Pancreas (tissue), 10 donors: ENCODE data around the gene HOXA3. TPM values are rescaled to one million over a fixed set of nuclear protein-coding genes. Genes with fewer than 3 reads are reported as not detected.

Experiments
- ATAC-seq, 4 donors: fragments of 200-7000 bp; cut with Tn5 transposase; one replicate each; pipeline versions ENCODE4 v1.8.0 to v1.9.1; 2020; ENCODE audit warnings: mild to moderate bottlenecking in 4 of 4, moderate library complexity in 4 of 4
- DNase-seq, 6 donors: peaks; one replicate each; pipeline ENCODE4 v3.0.0-alpha.2; 2020
- FAIRE-seq: peaks from 2 replicates; lab custom pipeline; 2012; peaks lifted over from hg19 to GRCh38; lab: Jason Lieb, UNC
- H3K27ac ChIP-seq, 4 donors: fragments of 200-600 bp; sonication (generic); 1 replicate in 3 of 4; 2 replicates in 1 of 4; pipeline versions ENCODE4 v1.5.0 to v1.8.0; 2020
- H3K27me3 ChIP-seq, 4 donors: fragments of 200-600 bp; one replicate each; pipeline ENCODE4 v1.8.0; 2021
- H3K36me3 ChIP-seq, 3 donors: fragments of 200-600 bp; sonication (generic) in 1 of 3; one replicate each; pipeline versions ENCODE4 v1.5.0 to v1.8.0; 2020 to 2021
- H3K4me1 ChIP-seq, 3 donors: fragments of 200-600 bp; one replicate each; pipeline ENCODE4 v1.8.0; 2021
- H3K4me3 ChIP-seq, 4 donors: fragments of 200-600 bp; sonication (generic) in 2 of 4; one replicate each; pipeline versions ENCODE4 v1.5.0 to v1.8.0; 2020 to 2021
- H3K9me3 ChIP-seq, 4 donors: fragments of 200-600 bp; one replicate each; pipeline ENCODE4 v1.8.0; 2021
- WGBS, 2 donors: extraction: QIAGEN DNeasy Blood & Tissue Kit; methylation state at CpG; one replicate each; pipeline ENCODE4 v1.1.7; 2013; 5-methylcytosine and 5-hydroxymethylcytosine counted together
- intact Hi-C, 3 donors: fragments of 100-400 bp; cut with DNase I; formaldehyde crosslinking; loops; one replicate each; pipeline versions ENCODE4 v1.11.1 to v1.14.2; 2022
- polyA plus RNA-seq, 2 donors: library from polyadenylated mRNA; stranded (reverse); fragments of 200-250 nt; gene quantifications; one replicate each; pipeline ENCODE4 v1.2.3, GENCODE V29; 2013
- total RNA-seq, 6 donors: library from RNA; stranded (reverse); fragmentation: NEBNext Ultra II Directional in 4 of 6; extraction: Animal tissue kit (Norgen Biotek cat#: 25700) in 4 of 6; gene quantifications; one replicate each; pipeline versions ENCODE4 v1.2.1 to v1.2.4, GENCODE V29; 2021 to 2023
- TF ChIP-seq, protein P1 (sequence below), 4 donors: fragments of 200-600 bp; sonication (generic) in 3 of 4; IDR thresholded peaks; one replicate each; pipeline versions ENCODE4 v1.5.0 to v1.8.0; 2021; ENCODE audit warnings: antibody characterized with exemption in 4 of 4
- donor health status: healthy with polysubstance abuse.
- donor health status: DM: no; HTN: no; CAD: no; lungs with moderate emphysema.
- donor health status: DM: no; HTN: no; CAD: no.
- donor health status: control.
- donor health status: control.
- donor health status: Bipolar disorder and iron deficiency.
- donor health status: DM: yes; HTN: yes; CAD: no.
- donor health status: DM: no; HTN: no; CAD: no.
- donor health status: DM: no; HTN: no; CAD: no.
- donor health status: DM: yes; HTN: yes; CAD: no.

HOXA3 gene
- total and polyA plus RNA-seq, 8 donors = 0.13 to 1.9 (median 0.43) TPM; not detected in 1

DNA sequence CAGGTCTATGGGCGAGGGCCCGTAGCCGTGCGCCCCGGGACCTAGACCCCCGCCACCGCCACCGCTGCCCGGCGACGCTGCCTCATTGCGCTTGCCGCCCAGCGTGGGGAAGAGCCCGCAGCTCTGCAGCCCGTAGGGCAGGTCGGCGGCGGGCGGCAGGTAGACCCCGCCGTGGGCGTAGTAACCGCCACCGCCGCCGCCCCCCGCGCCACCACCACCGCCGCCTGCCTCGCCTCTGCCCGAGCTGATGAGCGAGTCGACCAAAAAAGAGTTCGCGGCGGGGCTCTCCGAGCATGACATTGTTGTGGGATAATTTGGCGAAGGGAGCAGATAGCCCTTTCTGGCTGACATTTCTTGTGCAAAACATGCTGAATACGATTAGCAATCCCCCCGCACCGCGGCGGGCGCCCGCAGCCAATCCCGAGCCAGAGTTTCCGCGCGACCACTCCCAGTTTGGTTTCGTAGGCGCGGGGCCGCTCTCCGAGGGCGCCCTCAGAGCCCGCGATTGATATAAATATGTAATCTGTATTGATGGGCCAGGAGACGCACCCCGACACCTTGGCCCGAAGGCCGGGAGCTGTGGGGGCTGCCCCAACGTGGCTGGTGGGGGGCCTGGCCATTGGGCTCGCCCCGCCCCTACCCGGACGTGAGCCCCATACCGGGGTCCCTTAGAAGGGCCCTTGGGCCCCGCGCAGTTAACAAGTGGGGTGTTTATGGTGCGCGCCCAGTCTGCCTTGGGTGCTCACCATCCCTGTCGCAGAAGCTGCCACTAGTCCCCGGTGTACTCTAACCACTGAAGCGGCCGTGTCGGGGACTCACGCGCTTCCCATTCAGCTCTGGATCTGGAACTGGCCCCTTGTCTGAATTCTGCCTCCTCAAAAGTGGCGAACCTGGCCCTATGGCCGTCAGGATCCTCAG, 21.8 kb upstream of the HOXA3 start, which contains the start of gene HOXA10:
HOXA10 (minus strand) TSS at position 365 of the 918 bp plus-strand sequence; CDS start at position 351, 14 bp downstream.
- FAIRE-seq (no peak), DNase-seq (peak in 3 of 6 donors; percentile 17 to 59 (median 50)), ATAC-seq (no peak)
- intact Hi-C loops = no loop called here
- Histone ChIP-seq H3K4me1 (peaks cover 0 to 7% (median 0%) of the 10 kb centered on the region in 3 donors), H3K36me3 (no peaks in the 10 kb centered on the region), H3K9me3 (no peaks in the 10 kb centered on the region), H3K27me3 (peaks cover 19 to 91% (median 35%) of the 10 kb centered on the region in 4 donors), H3K4me3 (peak within 1 kb of the TSS in 3 of 4 donors; percentile 24 to 48 (median 28)), H3K27ac (no peak within 1 kb of the TSS)
- TF ChIP-seq, protein P1, sequence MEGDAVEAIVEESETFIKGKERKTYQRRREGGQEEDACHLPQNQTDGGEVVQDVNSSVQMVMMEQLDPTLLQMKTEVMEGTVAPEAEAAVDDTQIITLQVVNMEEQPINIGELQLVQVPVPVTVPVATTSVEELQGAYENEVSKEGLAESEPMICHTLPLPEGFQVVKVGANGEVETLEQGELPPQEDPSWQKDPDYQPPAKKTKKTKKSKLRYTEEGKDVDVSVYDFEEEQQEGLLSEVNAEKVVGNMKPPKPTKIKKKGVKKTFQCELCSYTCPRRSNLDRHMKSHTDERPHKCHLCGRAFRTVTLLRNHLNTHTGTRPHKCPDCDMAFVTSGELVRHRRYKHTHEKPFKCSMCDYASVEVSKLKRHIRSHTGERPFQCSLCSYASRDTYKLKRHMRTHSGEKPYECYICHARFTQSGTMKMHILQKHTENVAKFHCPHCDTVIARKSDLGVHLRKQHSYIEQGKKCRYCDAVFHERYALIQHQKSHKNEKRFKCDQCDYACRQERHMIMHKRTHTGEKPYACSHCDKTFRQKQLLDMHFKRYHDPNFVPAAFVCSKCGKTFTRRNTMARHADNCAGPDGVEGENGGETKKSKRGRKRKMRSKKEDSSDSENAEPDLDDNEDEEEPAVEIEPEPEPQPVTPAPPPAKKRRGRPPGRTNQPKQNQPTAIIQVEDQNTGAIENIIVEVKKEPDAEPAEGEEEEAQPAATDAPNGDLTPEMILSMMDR (IDR thresholded peaks at IDR 0.05) = no peak
- WGBS, 2 donors = 6 to 10% methylated on average over 79 to 82 of the region's 82 CpGs

DNA sequence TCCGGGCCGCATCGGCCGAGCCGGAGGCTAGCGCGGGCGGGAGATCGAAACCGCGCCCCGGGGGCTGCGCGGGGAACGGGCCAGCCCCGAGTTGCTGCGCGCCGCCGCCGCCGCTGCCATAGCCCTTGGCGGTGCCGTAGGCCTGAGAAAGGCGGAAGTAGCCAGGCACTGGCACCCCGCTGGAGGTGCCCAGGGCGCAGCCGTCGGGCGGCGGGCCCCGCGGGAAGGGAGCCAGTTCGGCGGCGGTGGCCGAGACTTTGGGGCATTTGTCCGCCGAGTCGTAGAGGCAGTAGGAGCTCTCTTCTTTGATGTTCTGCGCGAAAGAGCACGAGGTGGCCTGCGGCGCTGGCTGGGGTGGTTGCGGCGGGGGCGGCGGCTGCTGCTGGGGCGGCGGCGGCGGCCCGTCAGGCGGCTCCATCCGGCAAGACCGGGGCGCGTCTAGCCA, 21.1 kb upstream of the HOXA3 start:
- DNase-seq = peak in 3 of 6 donors; percentile 29 to 69 (median 61)
- H3K4me1 ChIP-seq = peaks cover 0 to 7% (median 0%) of the 10 kb centered on the region in 3 donors
- H3K4me3 ChIP-seq = peak overlapping the region in 3 of 4 donors; percentile 24 to 48 (median 28)
- no peak overlapping the region for H3K27ac ChIP-seq
- peaks cover 17 to 88% (median 35%) of the 10 kb centered on the region in 4 donors for H3K27me3 ChIP-seq
- H3K9me3 ChIP-seq = no peaks in the 10 kb centered on the region
- intact Hi-C loops = no loop called here
- ATAC-seq = peak; percentile 56 to 75 (median 66)
- no peak for FAIRE-seq
- TF ChIP-seq, protein P1 (IDR thresholded peaks at IDR 0.05) = no peak
- no peaks in the 10 kb centered on the region for H3K36me3 ChIP-seq
- WGBS, 2 donors = 3 to 4% methylated on average over 44 to 59 of the region's 59 CpGs

DNA sequence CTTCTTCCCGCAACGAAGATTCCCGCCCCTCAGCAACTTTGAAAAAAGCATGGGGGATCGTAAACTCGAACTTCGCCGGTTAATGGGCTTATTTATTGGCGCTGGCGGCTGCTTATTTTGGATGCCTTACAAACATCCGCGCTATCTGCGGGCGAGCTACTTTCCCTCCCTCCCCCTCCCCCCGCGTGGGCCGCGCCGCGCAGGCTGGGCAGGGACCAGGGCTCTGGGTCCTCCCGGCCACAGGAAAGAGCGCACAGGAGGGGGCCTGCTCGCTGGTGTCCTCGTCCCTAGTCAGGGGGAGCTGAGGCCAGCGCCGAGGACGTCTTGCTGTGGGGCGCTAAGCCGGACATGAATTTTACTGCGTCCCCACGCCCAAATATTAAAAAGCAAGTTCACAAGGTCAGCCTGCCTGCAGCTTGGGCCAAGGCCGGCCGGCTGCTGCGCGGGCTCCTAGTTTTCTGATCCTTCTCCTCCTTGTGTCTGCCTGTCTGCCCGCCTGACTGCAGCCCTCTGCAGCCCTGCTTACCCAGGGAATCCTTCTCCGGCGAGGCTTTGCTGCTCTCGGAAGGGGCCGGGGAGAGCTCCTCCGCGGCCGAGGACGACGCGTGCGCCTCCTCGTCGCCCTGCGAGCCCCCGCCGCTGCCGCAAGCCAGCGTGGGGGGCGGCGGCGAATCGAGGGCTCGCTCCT, 20.6 kb upstream of the HOXA3 start:
- FAIRE-seq (no peak), DNase-seq (peak in 3 of 6 donors; percentile 17 to 72 (median 62))

DNA sequence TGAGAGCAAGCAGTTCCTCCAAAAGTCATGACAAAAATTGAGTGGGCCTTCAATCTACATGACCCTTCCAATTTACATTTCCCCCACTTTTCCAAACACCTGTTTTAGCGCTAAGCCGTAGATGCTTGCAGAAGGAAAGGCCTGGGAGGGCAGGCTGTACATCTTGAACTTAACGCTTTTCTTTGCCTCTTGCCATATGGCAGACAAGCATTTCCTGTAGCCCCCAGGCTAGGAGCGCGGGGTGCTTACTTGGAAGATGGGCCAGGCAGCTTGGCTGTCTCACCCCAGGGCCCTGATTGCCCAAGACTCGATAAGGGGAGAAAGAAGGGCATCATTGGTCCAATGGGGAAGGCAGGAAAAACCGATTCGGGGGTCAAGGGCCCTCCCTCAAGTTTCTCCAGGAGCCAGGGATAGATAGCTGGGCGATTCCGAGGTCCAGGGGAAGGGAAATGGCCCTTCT, 20.0 kb upstream of the HOXA3 start:
- DNase-seq (peak in 3 of 6 donors; percentile 4 to 37 (median 37)), FAIRE-seq (no peak), ATAC-seq (no peak)
- H3K4me3 ChIP-seq = no peak overlapping the region
- no peaks in the 10 kb centered on the region for H3K36me3 ChIP-seq
- no peaks in the 10 kb centered on the region for H3K9me3 ChIP-seq
- peaks cover 0 to 7% (median 0%) of the 10 kb centered on the region in 3 donors for H3K4me1 ChIP-seq
- TF ChIP-seq, protein P1 (IDR thresholded peaks at IDR 0.05) = no peak
- peaks cover 13 to 88% (median 34%) of the 10 kb centered on the region in 4 donors for H3K27me3 ChIP-seq
- H3K27ac ChIP-seq = no peak overlapping the region
- intact Hi-C loops = no loop called here
- WGBS, 2 donors = 10 to 11% methylated on average over 10 of the region's 10 CpGs

More for the DNA sequence above, 20.6 kb upstream of the HOXA3 start:
- H3K9me3 ChIP-seq = no peaks in the 10 kb centered on the region
- no peak overlapping the region for H3K27ac ChIP-seq
- peak overlapping the region in 3 of 4 donors; percentile 24 to 48 (median 28) for H3K4me3 ChIP-seq
- WGBS, 2 donors = 4% methylated on average over 50 to 58 of the region's 58 CpGs
- peaks cover 16 to 88% (median 32%) of the 10 kb centered on the region in 4 donors for H3K27me3 ChIP-seq
- no peaks in the 10 kb centered on the region for H3K36me3 ChIP-seq
- peak in 3 of 4 donors; percentile 20 to 38 (median 22) for ATAC-seq
- intact Hi-C loops = no loop called here
- H3K4me1 ChIP-seq = peaks cover 0 to 7% (median 0%) of the 10 kb centered on the region in 3 donors
- TF ChIP-seq, protein P1 (IDR thresholded peaks at IDR 0.05) = no peak
